GM12878 (cell line): ENCODE data around the gene POU4F1. TPM values are rescaled to one million over a fixed set of nuclear protein-coding genes. Genes with fewer than 3 reads are reported as not detected.

ENCODE experiments used
- E2F8 ChIP-seq: fragments of 450-650 bp; IDR thresholded peaks from 2 replicates; pipeline ENCODE4 v1.6.1; 2018; ENCODE audit warnings: mild to moderate bottlenecking, low read depth, moderate library complexity; ENCODE audit not compliant: partially characterized antibody
- HDAC6 ChIP-seq: fragments of 200-600 bp; sonication (generic); IDR thresholded peaks from one replicate; pipeline ENCODE4 v1.8.0; 2017; ENCODE audit warnings: antibody characterized with exemption; ENCODE audit not compliant: unreplicated experiment
- IKZF1 ChIP-seq: fragments of 450-650 bp; conservative IDR thresholded peaks from 2 replicates; pipeline ENCODE4 v1.6.1; 2017; ENCODE audit warnings: antibody characterized with exemption, mild to moderate bottlenecking
- IKZF2 ChIP-seq, 2 experiments: fragments of 450-650 bp; IDR thresholded peaks; 2 replicates each; pipeline ENCODE4 v1.6.1; 2017; ENCODE audit warnings: mild to moderate bottlenecking in 2 of 2, moderate library complexity in 2 of 2
- MEF2B ChIP-seq: fragments of 450-650 bp; IDR thresholded peaks from 2 replicates; pipeline ENCODE4 v1.6.1; 2018; ENCODE audit warnings: mild to moderate bottlenecking, moderate library complexity; ENCODE audit not compliant: partially characterized antibody, poor library complexity, severe bottlenecking
- POLR2AphosphoS2 ChIP-seq: IDR thresholded peaks from 2 replicates; pipeline ENCODE4 v1.6.1; 2011; ENCODE audit warnings: low read depth, mild to moderate bottlenecking, low read length, improper control_type of control experiment, moderate library complexity
- SMC3 ChIP-seq: IDR thresholded peaks from 2 replicates; pipeline ENCODE4 v1.6.1; 2011; ENCODE audit warnings: low read length, improper control_type of control experiment, borderline replicate concordance
- SUPT20H ChIP-seq: IDR thresholded peaks from 2 replicates; pipeline ENCODE4 v1.6.1; 2011; ENCODE audit warnings: low read depth, mild to moderate bottlenecking, low read length, moderate library complexity, borderline replicate concordance; ENCODE audit not compliant: control insufficient read depth
- ZNF24 ChIP-seq: fragments of 450-650 bp; IDR thresholded peaks from 2 replicates; pipeline ENCODE4 v1.6.1; 2017; ENCODE audit warnings: antibody characterized with exemption, mild to moderate bottlenecking
- polyA plus RNA-seq, 11 experiments: library from polyadenylated mRNA; depleted of rRNA in 4 of 11; unstranded in 6 of 11; stranded (reverse) in 5 of 11; fragments of >200 nt; fragmentation: Nextera tagmentation in 4 of 11; fragmentation: Illumina TruSeq in 1 of 11; extraction: Ambion mirVana in 4 of 11; extraction: Trizol in 1 of 11; gene quantifications; 1 replicate in 1 of 11; 2 replicates in 10 of 11; pipeline versions ENCODE4 v1.2.1 to v1.2.3, GENCODE V29; 2011 to 2016; ENCODE audit warnings: inconsistent platforms in 2 of 11, missing spikeins in 2 of 11, low read depth in 1 of 11
- total RNA-seq, 4 experiments: library from RNA; depleted of rRNA in 3 of 4; stranded (reverse); fragments of >200 nt in 3 of 4; fragmentation: Illumina TruSeq in 1 of 4; extraction: Trizol in 1 of 4; gene quantifications; 2 replicates each; pipeline versions ENCODE4 v1.2.1 to v1.2.3, GENCODE V29; 2013 to 2021
- TF ChIP-seq, protein P1 (sequence below): fragments of 450-650 bp; IDR thresholded peaks from 2 replicates; pipeline ENCODE4 v1.6.1; 2018; ENCODE audit warnings: borderline replicate concordance, mild to moderate bottlenecking; ENCODE audit not compliant: partially characterized antibody
- TF ChIP-seq, protein P2 (sequence below): IDR thresholded peaks from 2 replicates; pipeline ENCODE4 v1.6.1; 2012; ENCODE audit warnings: low read depth, low read length, improper control_type of control experiment

POU4F1 gene
- total and polyA plus RNA-seq, 10 of the 15 experiments (the other 5 are each of a cell fraction or from before 2014, with no cell fraction given): 0.01 to 0.14 (median 0.02) TPM; not detected in 5

GRCh38 chr13:78598116-78598781, 5.1 kb downstream of the POU4F1 start (continued):
- TF ChIP-seq E2F8 (no peak), SMC3 (no peak), IKZF2 (IDR thresholded peaks at IDR 0.05) (no peak), POLR2AphosphoS2 (no peak), HDAC6 (no peak), MEF2B (no peak), ZNF24 (no peak), IKZF1 (no peak), SUPT20H (no peak)
- TF ChIP-seq, protein P1, sequence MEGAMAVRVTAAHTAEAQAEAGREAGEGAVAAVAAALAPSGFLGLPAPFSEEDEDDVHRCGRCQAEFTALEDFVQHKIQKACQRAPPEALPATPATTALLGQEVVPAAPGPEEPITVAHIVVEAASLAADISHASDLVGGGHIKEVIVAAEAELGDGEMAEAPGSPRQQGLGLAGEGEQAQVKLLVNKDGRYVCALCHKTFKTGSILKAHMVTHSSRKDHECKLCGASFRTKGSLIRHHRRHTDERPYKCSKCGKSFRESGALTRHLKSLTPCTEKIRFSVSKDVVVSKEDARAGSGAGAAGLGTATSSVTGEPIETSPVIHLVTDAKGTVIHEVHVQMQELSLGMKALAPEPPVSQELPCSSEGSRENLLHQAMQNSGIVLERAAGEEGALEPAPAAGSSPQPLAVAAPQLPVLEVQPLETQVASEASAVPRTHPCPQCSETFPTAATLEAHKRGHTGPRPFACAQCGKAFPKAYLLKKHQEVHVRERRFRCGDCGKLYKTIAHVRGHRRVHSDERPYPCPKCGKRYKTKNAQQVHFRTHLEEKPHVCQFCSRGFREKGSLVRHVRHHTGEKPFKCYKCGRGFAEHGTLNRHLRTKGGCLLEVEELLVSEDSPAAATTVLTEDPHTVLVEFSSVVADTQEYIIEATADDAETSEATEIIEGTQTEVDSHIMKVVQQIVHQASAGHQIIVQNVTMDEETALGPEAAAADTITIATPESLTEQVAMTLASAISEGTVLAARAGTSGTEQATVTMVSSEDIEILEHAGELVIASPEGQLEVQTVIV: no peak
- TF ChIP-seq, protein P2, sequence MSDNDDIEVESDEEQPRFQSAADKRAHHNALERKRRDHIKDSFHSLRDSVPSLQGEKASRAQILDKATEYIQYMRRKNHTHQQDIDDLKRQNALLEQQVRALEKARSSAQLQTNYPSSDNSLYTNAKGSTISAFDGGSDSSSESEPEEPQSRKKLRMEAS: no peak
